ENCODE measurements around the gene IL18.

- TF ChIP-seq CTCF (IDR thresholded peaks at IDR 0.05) (no peak), POLR2A (IDR thresholded peaks at IDR 0.05) (no peak)
Measured at GRCh38 chr11:112096194-112096593, 67.7 kb downstream of the IL18 start.
